Activated B cell treated with CpG ODN at 0.5 μM for 24 hours (primary cell): ENCODE measurements around the gene NOP53. TPM values are rescaled to one million over a fixed set of nuclear protein-coding genes. Genes with fewer than 3 reads are reported as not detected.

Experiments
- ATAC-seq: fragments of 200-7000 bp; cut with Tn5 transposase; one replicate; pipeline ENCODE4 v1.10.0; 2021; ENCODE audit warnings: low read depth, mild to moderate bottlenecking, moderate library complexity
- CTCF ChIA-PET: fragments of 350-600 bp; sonication (Branson Sonifier 250); formaldehyde crosslinking; loops from one replicate; lab custom pipeline; 2021; ENCODE audit warnings: antibody characterized with exemption; lab: Charles Lee
- POLR2A ChIA-PET: fragments of 350-600 bp; sonication (Branson Sonifier 250); formaldehyde crosslinking; loops from one replicate; lab custom pipeline; 2021; ENCODE audit warnings: antibody characterized with exemption; lab: Charles Lee
- DNase-seq: peaks from one replicate; pipeline ENCODE4 v3.0.0; 2022
- H3K27ac Mint-ChIP-seq: one replicate; pipeline ENCODE4 v1.8.0; 2020; ENCODE audit warnings: mixed read lengths
- H3K27me3 Mint-ChIP-seq: one replicate; pipeline ENCODE4 v1.8.0; 2021; ENCODE audit warnings: mixed read lengths
- H3K36me3 Mint-ChIP-seq: one replicate; pipeline ENCODE4 v1.8.0; 2021; ENCODE audit warnings: low read depth, mixed read lengths
- H3K4me1 Mint-ChIP-seq: one replicate; pipeline ENCODE4 v1.8.0; 2021; ENCODE audit warnings: mixed read lengths
- H3K4me3 Mint-ChIP-seq: one replicate; pipeline ENCODE4 v1.8.0; 2020; ENCODE audit warnings: mild to moderate bottlenecking, mixed read lengths
- H3K9me3 Mint-ChIP-seq: one replicate; pipeline ENCODE4 v1.8.0; 2020; ENCODE audit warnings: mixed read lengths
- CTCF ChIP-seq: fragments of 200-600 bp; IDR thresholded peaks from one replicate; pipeline ENCODE4 v1.8.0; 2022; ENCODE audit warnings: antibody characterized with exemption, mild to moderate bottlenecking
- intact Hi-C: fragments of 100-400 bp; cut with micrococcal nuclease; formaldehyde crosslinking; loops from one replicate; pipeline ENCODE4 v1.15.1; 2024
- total RNA-seq: library from RNA; stranded (reverse); gene quantifications from 2 replicates; pipeline ENCODE4 v1.2.3, GENCODE V29; 2022

Gene NOP53
- total RNA-seq, 1 donor from 2014 or later: 695 TPM

GRCh38 chr19:47790398-47790814 is 45.1 kb downstream of the NOP53 start:
- Mint-ChIP-seq H3K27ac (no peak overlapping the region), H3K27me3 (peaks cover 2% of the 10 kb centered on the region)
- intact Hi-C loops: no loop called here

GRCh38 chr19:47792616-47793015 is 47.3 kb downstream of the NOP53 start:
- no peaks in the 10 kb centered on the region for H3K36me3 Mint-ChIP-seq
- H3K27me3 Mint-ChIP-seq: peaks cover 5% of the 10 kb centered on the region
- POLR2A ChIA-PET: no interaction called here
- no peak for TF ChIP-seq CTCF
- H3K4me1 Mint-ChIP-seq: no peaks in the 10 kb centered on the region
- no peak overlapping the region for H3K27ac Mint-ChIP-seq
- DNase-seq (no peak), ATAC-seq (no peak)
- CTCF ChIA-PET: interaction anchor here (0.6 kb wide), 1 partner anchor 32 kb away, joined by 5 read pairs; no protein-coding TSS in a partner anchor
- intact Hi-C loops: no loop called here
- H3K9me3 Mint-ChIP-seq: no peaks in the 10 kb centered on the region
- no peak overlapping the region for H3K4me3 Mint-ChIP-seq

More at GRCh38 chr19:47790398-47790814, 45.1 kb downstream of the NOP53 start:
- ATAC-seq: peak; percentile 58
- DNase-seq: peak; percentile 74
- POLR2A ChIA-PET: no interaction called here
- peak; percentile 17 for TF ChIP-seq CTCF
- H3K4me3 Mint-ChIP-seq: no peak overlapping the region
- CTCF ChIA-PET: interaction anchor here (0.6 to 1.3 kb wide), 4 partner anchors 12 to 354 kb away, joined by 3 to 9 read pairs (median 4); partner anchors contain the start of gene SELENOW
- no peaks in the 10 kb centered on the region for H3K4me1 Mint-ChIP-seq
- peaks cover 2% of the 10 kb centered on the region for H3K36me3 Mint-ChIP-seq
- H3K9me3 Mint-ChIP-seq: no peaks in the 10 kb centered on the region

DNA sequence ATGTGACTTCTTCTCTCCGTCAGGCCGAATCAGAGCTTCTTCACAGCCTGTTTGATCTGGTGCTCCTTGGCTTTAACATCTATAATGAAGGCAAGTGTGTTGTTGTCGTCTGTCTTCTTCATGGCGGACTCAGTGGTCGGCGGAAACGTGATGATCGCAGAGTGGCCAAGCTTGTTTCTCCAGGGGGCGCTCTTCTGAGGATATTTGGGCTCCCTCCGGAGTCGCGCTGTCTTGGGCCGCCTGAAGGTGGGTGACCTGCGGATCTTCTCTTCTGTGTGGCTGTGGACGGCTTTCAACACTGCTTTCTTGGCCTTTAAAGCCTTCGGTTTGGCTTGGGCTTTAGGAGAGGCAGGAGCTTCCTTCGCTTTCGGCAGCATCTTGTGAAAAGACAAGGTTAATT is 49.2 kb downstream of the NOP53 start:
- ChIA-PET POLR2A (no interaction called here), CTCF (no interaction called here)
- Mint-ChIP-seq H3K9me3 (no peaks in the 10 kb centered on the region), H3K27ac (no peak overlapping the region), H3K36me3 (no peaks in the 10 kb centered on the region), H3K27me3 (peaks cover 14% of the 10 kb centered on the region), H3K4me1 (no peaks in the 10 kb centered on the region), H3K4me3 (no peak overlapping the region)
- no peak for TF ChIP-seq CTCF
- no peak for ATAC-seq
- intact Hi-C loops: no loop called here
- DNase-seq: no peak

- CTCF ChIA-PET: no interaction called here
- intact Hi-C loops: no loop called here
- Mint-ChIP-seq H3K27me3 (peaks cover 13% of the 10 kb centered on the region), H3K4me3 (no peak overlapping the region), H3K36me3 (peaks cover 2% of the 10 kb centered on the region), H3K4me1 (no peaks in the 10 kb centered on the region), H3K27ac (no peak overlapping the region), H3K9me3 (peaks cover 5% of the 10 kb centered on the region)
- DNase-seq (no peak), ATAC-seq (no peak)
- TF ChIP-seq CTCF: no peak
- POLR2A ChIA-PET: no interaction called here
Observed at GRCh38 chr19:47796785-47797184, 51.4 kb downstream of the NOP53 start.

GRCh38 chr19:47797996-47798903 is 52.9 kb downstream of the NOP53 start:
- Mint-ChIP-seq H3K9me3 (peaks cover 5% of the 10 kb centered on the region), H3K27ac (no peak overlapping the region), H3K27me3 (peaks cover 13% of the 10 kb centered on the region), H3K4me3 (no peak overlapping the region), H3K4me1 (no peaks in the 10 kb centered on the region), H3K36me3 (peaks cover 2% of the 10 kb centered on the region)
- ATAC-seq (no peak), DNase-seq (no peak)
- ChIA-PET CTCF (no interaction called here), POLR2A (no interaction called here)
- TF ChIP-seq CTCF: no peak
- intact Hi-C loops: no loop called here
